ENCODE measurements around the gene LRRC7.

The LRRC7 gene

GRCh38 chr1:70072231-70072751 is 504.6 kb downstream of the LRRC7 start:
- TF ChIP-seq EZH2 (IDR thresholded peaks at IDR 0.05) (no peak), FOXP2 (optimal IDR thresholded peaks at IDR 0.05; ENCODE audit: control extremely low read depth, extremely low read length, insufficient read depth) (no peak), POLR2AphosphoS5 (IDR thresholded peaks at IDR 0.05; ENCODE audit: borderline replicate concordance, low read depth, low read length) (no peak)
- Histone ChIP-seq H3K36me3 (ENCODE audit: insufficient read depth, low read length) (no peaks in the 10 kb centered on the region), H3K27ac (no peak overlapping the region), H3K9me3 (ENCODE audit: low read depth, low read length) (no peaks in the 10 kb centered on the region), H3K4me3 (no peak overlapping the region), H3K9ac (ENCODE audit: insufficient read length) (no peak overlapping the region)
- DNase-seq (ENCODE audit: low read depth, low spot score): no peak

GRCh38 chr1:70075761-70076160 is 508.0 kb downstream of the LRRC7 start:
- Histone ChIP-seq H3K9ac (ENCODE audit: insufficient read length) (no peak overlapping the region), H3K4me3 (no peak overlapping the region), H3K9me3 (ENCODE audit: low read depth, low read length) (no peaks in the 10 kb centered on the region), H3K27ac (no peak overlapping the region), H3K36me3 (ENCODE audit: insufficient read depth, low read length) (no peaks in the 10 kb centered on the region)
- TF ChIP-seq FOXP2 (optimal IDR thresholded peaks at IDR 0.05; ENCODE audit: control extremely low read depth, extremely low read length, insufficient read depth) (no peak), EZH2 (IDR thresholded peaks at IDR 0.05) (no peak), POLR2AphosphoS5 (IDR thresholded peaks at IDR 0.05; ENCODE audit: borderline replicate concordance, low read depth, low read length) (no peak)
- DNase-seq (ENCODE audit: low read depth, low spot score): no peak

GRCh38 chr1:70077066-70077465 is 509.3 kb downstream of the LRRC7 start:
- Histone ChIP-seq H3K4me3 (no peak overlapping the region), H3K27ac (no peak overlapping the region), H3K9me3 (ENCODE audit: low read depth, low read length) (no peaks in the 10 kb centered on the region), H3K9ac (ENCODE audit: insufficient read length) (no peak overlapping the region), H3K36me3 (ENCODE audit: insufficient read depth, low read length) (no peaks in the 10 kb centered on the region)
- no peak for DNase-seq (ENCODE audit: low read depth, low spot score)
- TF ChIP-seq POLR2AphosphoS5 (IDR thresholded peaks at IDR 0.05; ENCODE audit: borderline replicate concordance, low read depth, low read length): no peak
- TF ChIP-seq EZH2 (IDR thresholded peaks at IDR 0.05): no peak
- no peak for TF ChIP-seq FOXP2 (optimal IDR thresholded peaks at IDR 0.05; ENCODE audit: control extremely low read depth, extremely low read length, insufficient read depth)

GRCh38 chr1:70079546-70079945 is 511.8 kb downstream of the LRRC7 start:
- no peaks in the 10 kb centered on the region for H3K36me3 ChIP-seq (ENCODE audit: insufficient read depth, low read length)
- TF ChIP-seq FOXP2 (optimal IDR thresholded peaks at IDR 0.05; ENCODE audit: control extremely low read depth, extremely low read length, insufficient read depth): no peak
- no peak for TF ChIP-seq EZH2 (IDR thresholded peaks at IDR 0.05)
- no peak for TF ChIP-seq POLR2AphosphoS5 (IDR thresholded peaks at IDR 0.05; ENCODE audit: borderline replicate concordance, low read depth, low read length)
- no peaks in the 10 kb centered on the region for H3K9me3 ChIP-seq (ENCODE audit: low read depth, low read length)
- H3K27ac ChIP-seq: no peak overlapping the region
- DNase-seq (ENCODE audit: low read depth, low spot score): no peak
- no peak overlapping the region for H3K9ac ChIP-seq (ENCODE audit: insufficient read length)
- H3K4me3 ChIP-seq: no peak overlapping the region

GRCh38 chr1:70083519-70083918 is 515.8 kb downstream of the LRRC7 start:
- no peak for DNase-seq (ENCODE audit: low read depth, low spot score)
- no peak overlapping the region for H3K27ac ChIP-seq
- no peaks in the 10 kb centered on the region for H3K36me3 ChIP-seq (ENCODE audit: insufficient read depth, low read length)
- no peak overlapping the region for H3K4me3 ChIP-seq
- TF ChIP-seq FOXP2 (optimal IDR thresholded peaks at IDR 0.05; ENCODE audit: control extremely low read depth, extremely low read length, insufficient read depth) (no peak), POLR2AphosphoS5 (IDR thresholded peaks at IDR 0.05; ENCODE audit: borderline replicate concordance, low read depth, low read length) (no peak), EZH2 (IDR thresholded peaks at IDR 0.05) (no peak)
- no peaks in the 10 kb centered on the region for H3K9me3 ChIP-seq (ENCODE audit: low read depth, low read length)
- no peak overlapping the region for H3K9ac ChIP-seq (ENCODE audit: insufficient read length)

- Histone ChIP-seq H3K4me3 (no peak overlapping the region), H3K9ac (ENCODE audit: insufficient read length) (no peak overlapping the region), H3K36me3 (ENCODE audit: insufficient read depth, low read length) (no peaks in the 10 kb centered on the region), H3K9me3 (ENCODE audit: low read depth, low read length) (no peaks in the 10 kb centered on the region), H3K27ac (no peak overlapping the region)
- no peak for TF ChIP-seq EZH2 (IDR thresholded peaks at IDR 0.05)
- TF ChIP-seq POLR2AphosphoS5 (IDR thresholded peaks at IDR 0.05; ENCODE audit: borderline replicate concordance, low read depth, low read length): no peak
- TF ChIP-seq FOXP2 (optimal IDR thresholded peaks at IDR 0.05; ENCODE audit: control extremely low read depth, extremely low read length, insufficient read depth): no peak
- no peak for DNase-seq (ENCODE audit: low read depth, low spot score)
These were observed 516.7 kb downstream of the LRRC7 start for GRCh38 chr1:70084314-70084915.

- no peaks in the 10 kb centered on the region for H3K36me3 ChIP-seq (ENCODE audit: insufficient read depth, low read length)
- H3K4me3 ChIP-seq: no peak overlapping the region
- H3K9me3 ChIP-seq (ENCODE audit: low read depth, low read length): no peaks in the 10 kb centered on the region
- DNase-seq (ENCODE audit: low read depth, low spot score): no peak
- H3K9ac ChIP-seq (ENCODE audit: insufficient read length): no peak overlapping the region
- H3K27ac ChIP-seq: no peak overlapping the region
- TF ChIP-seq POLR2AphosphoS5 (IDR thresholded peaks at IDR 0.05; ENCODE audit: borderline replicate concordance, low read depth, low read length): no peak
- TF ChIP-seq EZH2 (IDR thresholded peaks at IDR 0.05): no peak
These were observed 517.8 kb downstream of the LRRC7 start for GRCh38 chr1:70085521-70085920.

GRCh38 chr1:70086897-70087296 is 519.2 kb downstream of the LRRC7 start:
- TF ChIP-seq FOXP2 (optimal IDR thresholded peaks at IDR 0.05; ENCODE audit: control extremely low read depth, extremely low read length, insufficient read depth) (no peak), POLR2AphosphoS5 (IDR thresholded peaks at IDR 0.05; ENCODE audit: borderline replicate concordance, low read depth, low read length) (no peak), EZH2 (IDR thresholded peaks at IDR 0.05) (no peak)
- no peak overlapping the region for H3K9ac ChIP-seq (ENCODE audit: insufficient read length)
- no peaks in the 10 kb centered on the region for H3K36me3 ChIP-seq (ENCODE audit: insufficient read depth, low read length)
- no peak overlapping the region for H3K4me3 ChIP-seq
- H3K27ac ChIP-seq: no peak overlapping the region
- no peak for DNase-seq (ENCODE audit: low read depth, low spot score)
- no peaks in the 10 kb centered on the region for H3K9me3 ChIP-seq (ENCODE audit: low read depth, low read length)

GRCh38 chr1:70090141-70090540 is 522.4 kb downstream of the LRRC7 start:
- H3K27ac ChIP-seq: no peak overlapping the region
- no peak overlapping the region for H3K9ac ChIP-seq (ENCODE audit: insufficient read length)
- H3K36me3 ChIP-seq (ENCODE audit: insufficient read depth, low read length): no peaks in the 10 kb centered on the region
- H3K9me3 ChIP-seq (ENCODE audit: low read depth, low read length): no peaks in the 10 kb centered on the region
- H3K4me3 ChIP-seq: no peak overlapping the region
- DNase-seq (ENCODE audit: low read depth, low spot score): no peak
- TF ChIP-seq POLR2AphosphoS5 (IDR thresholded peaks at IDR 0.05; ENCODE audit: borderline replicate concordance, low read depth, low read length) (no peak), EZH2 (IDR thresholded peaks at IDR 0.05) (no peak), FOXP2 (optimal IDR thresholded peaks at IDR 0.05; ENCODE audit: control extremely low read depth, extremely low read length, insufficient read depth) (no peak)

Data from SK-N-MC (cell line).